Fibroblast of villous mesenchyme (primary cell): ENCODE data around the gene SPAAR. TPM values are rescaled to one million over a fixed set of nuclear protein-coding genes. Genes with fewer than 3 reads are reported as not detected.

Source experiments
- DNase-seq: peaks from one replicate; pipeline ENCODE4 v3.0.0-alpha.2; 2010; ENCODE audit warnings: low read depth
- H3K4me3 ChIP-seq: 2 replicates; pipeline ENCODE4 v1.5.1; 2011; ENCODE audit warnings: low read depth, mild to moderate bottlenecking, low read length
- CTCF ChIP-seq: IDR thresholded peaks from 2 replicates; pipeline ENCODE4 v1.5.1; 2012; ENCODE audit warnings: low read depth, mild to moderate bottlenecking, low read length; ENCODE audit not compliant: insufficient read depth
- total RNA-seq: library from RNA; depleted of rRNA; stranded (reverse); fragments of >200 nt; gene quantifications from 2 replicates; pipeline ENCODE4 v1.2.3, GENCODE V29; 2012

SPAAR gene
- total RNA-seq, 1 donor: not detected

GRCh38 chr9:35948901-35949318 lies 39.6 kb downstream of the SPAAR start:
- DNase-seq: no peak
- no peak overlapping the region for H3K4me3 ChIP-seq
- TF ChIP-seq CTCF: no peak

GRCh38 chr9:35951736-35952135 lies 42.4 kb downstream of the SPAAR start:
- DNase-seq: no peak

DNA sequence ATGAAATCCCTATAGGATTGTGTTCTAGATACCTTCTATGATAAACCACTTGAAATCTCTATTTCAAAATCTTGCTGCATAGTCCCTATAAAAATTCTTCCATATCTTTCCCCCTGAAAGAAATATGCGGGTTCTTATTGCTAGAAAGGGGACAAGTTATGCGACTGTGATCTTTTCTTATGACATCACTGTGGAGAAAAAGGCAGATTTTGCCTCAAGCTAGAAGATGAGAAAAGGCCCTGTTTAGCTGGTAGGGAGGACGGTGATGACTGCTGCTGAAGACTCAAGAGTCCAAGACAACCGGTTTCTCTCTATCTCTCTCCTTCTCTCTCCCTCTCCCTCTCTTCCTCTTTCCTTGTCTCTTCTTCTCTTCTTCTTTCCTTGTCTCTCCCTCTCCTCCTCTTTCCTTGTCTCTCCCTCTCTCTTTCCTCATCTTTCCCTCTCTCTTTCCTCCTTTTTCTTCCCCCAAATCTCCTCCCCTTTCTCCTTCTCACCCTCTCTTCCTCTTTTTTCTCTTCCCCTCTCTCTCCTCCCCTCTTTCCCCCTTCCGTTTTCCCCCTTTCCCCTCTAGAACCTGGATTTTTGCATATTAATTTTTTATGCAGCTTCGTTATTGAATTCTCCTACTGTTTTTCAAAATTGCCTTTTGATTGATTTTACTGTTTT lies 43.4 kb downstream of the SPAAR start:
- no peak overlapping the region for H3K4me3 ChIP-seq
- TF ChIP-seq CTCF: no peak
- no peak for DNase-seq

More at GRCh38 chr9:35951736-35952135, 42.4 kb downstream of the SPAAR start:
- H3K4me3 ChIP-seq: no peak overlapping the region
- TF ChIP-seq CTCF: no peak

DNA sequence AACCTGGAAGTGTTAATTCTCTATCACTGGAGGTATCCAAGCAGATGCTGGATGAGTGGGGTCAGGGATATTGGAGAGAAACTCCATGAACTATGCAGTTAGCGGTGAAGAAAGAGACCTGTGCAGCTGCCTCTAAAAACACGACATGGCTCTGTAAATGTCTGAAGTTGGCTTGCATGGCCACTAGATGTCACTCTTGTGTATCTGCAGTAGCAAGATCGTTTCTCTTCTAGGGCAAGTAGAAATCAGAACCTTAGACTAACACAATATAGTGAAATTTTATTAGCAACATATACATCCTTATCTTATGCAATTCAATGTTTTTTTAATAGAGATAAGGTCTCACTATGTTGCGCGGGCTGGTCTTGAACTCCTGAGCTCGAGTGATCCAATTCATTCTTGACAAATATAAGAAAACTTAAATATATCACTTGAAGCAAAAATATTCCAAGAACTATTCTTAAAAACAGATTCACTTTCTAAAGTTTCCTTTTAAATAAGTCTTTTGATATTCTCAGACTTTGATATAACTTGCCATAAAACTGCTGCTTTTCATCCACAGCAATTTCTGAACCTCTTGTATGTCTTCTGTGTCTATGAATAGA lies 45.8 kb downstream of the SPAAR start:
- peak; percentile 84 for DNase-seq
- TF ChIP-seq CTCF: peak; percentile 90
- H3K4me3 ChIP-seq: no peak overlapping the region

DNA sequence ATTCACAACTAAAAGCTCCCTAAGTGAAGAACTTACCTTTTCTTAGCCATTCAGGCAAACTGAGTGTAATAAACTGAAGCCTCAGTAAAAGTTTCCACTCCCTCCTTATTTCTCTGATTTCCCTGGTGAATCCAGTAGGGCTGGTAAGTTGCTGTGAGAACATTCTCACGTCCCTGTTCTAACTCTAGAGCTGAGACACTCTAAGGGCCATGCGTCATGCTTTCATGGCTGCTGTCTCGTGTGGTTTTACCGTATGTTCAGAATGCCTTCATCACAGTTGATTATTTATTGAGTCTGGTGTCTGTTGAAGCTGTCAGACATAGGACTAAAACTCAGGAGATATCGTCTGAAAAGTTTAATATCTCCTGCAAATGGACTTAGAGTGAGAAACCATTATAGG lies 47.4 kb downstream of the SPAAR start:
- no peak for DNase-seq
- TF ChIP-seq CTCF: no peak
- no peak overlapping the region for H3K4me3 ChIP-seq

- TF ChIP-seq CTCF: no peak
- no peak for DNase-seq
- no peak within 1 kb of the TSS for H3K4me3 ChIP-seq
Measured at GRCh38 chr9:35958104-35958837, 49.0 kb downstream of the SPAAR start, which contains the start of gene OR2S2. Gene OR2S2 (minus strand): TSS chr9:35958154. CDS start chr9:35958098, 56 bp downstream.
